Neural cell (in vitro differentiated cells): ENCODE measurements around the gene PIGM. TPM values are rescaled to one million over a fixed set of nuclear protein-coding genes. Genes with fewer than 3 reads are reported as not detected.

Source experiments
- H2AFZ ChIP-seq: fragments of 200-600, 300-800 bp; sonication (generic), shearing (Covaris generic); 2 replicates; pipeline ENCODE4 v1.6.0; 2014; ENCODE audit warnings: low read depth, mild to moderate bottlenecking, antibody characterized with exemption, low read length, moderate library complexity
- H3F3A ChIP-seq: fragments of 200-600 bp; shearing (Covaris generic); 2 replicates; pipeline ENCODE4 v1.6.1; 2016; ENCODE audit warnings: mild to moderate bottlenecking, moderate library complexity, mixed read lengths, antibody characterized with exemption, low read length; ENCODE audit not compliant: insufficient read depth, poor library complexity, severe bottlenecking
- H3K27ac ChIP-seq: fragments of 200-600, 300-800 bp; sonication (generic), shearing (Covaris generic); 2 replicates; pipeline ENCODE4 v1.5.1; 2014; ENCODE audit warnings: mild to moderate bottlenecking, low read length, moderate library complexity
- H3K27me3 ChIP-seq: fragments of 300-800, 200-600 bp; sonication (generic), shearing (Covaris generic); 2 replicates; pipeline ENCODE4 v1.6.0; 2014; ENCODE audit warnings: mild to moderate bottlenecking, low read depth, low read length, moderate library complexity; ENCODE audit not compliant: insufficient read depth
- H3K36me3 ChIP-seq: fragments of 300-800, 200-600 bp; sonication (generic), shearing (Covaris generic); 2 replicates; pipeline ENCODE4 v1.5.1; 2014; ENCODE audit warnings: mild to moderate bottlenecking, antibody characterized with exemption, low read length, moderate library complexity; ENCODE audit not compliant: insufficient read depth
- H3K4me2 ChIP-seq: fragments of 300-800, 200-600 bp; sonication (generic), shearing (Covaris generic); 2 replicates; pipeline ENCODE4 v1.6.0; 2014; ENCODE audit warnings: mild to moderate bottlenecking, low read length
- H3K4me3 ChIP-seq: fragments of 300-800, 200-600 bp; sonication (generic), shearing (Covaris generic); 2 replicates; pipeline ENCODE4 v1.5.1; 2014; ENCODE audit warnings: mild to moderate bottlenecking, low read length, moderate library complexity
- H3K79me2 ChIP-seq: fragments of 200-600 bp; shearing (Covaris generic); replicated peaks from 2 replicates; pipeline ENCODE4 v1.6.0; 2014; ENCODE audit warnings: mild to moderate bottlenecking, low read length, moderate library complexity; ENCODE audit not compliant: insufficient read depth
- H3K9ac ChIP-seq: fragments of 300-800, 200-600 bp; sonication (generic), shearing (Covaris generic); 2 replicates; pipeline ENCODE4 v1.6.1; 2016; ENCODE audit warnings: mild to moderate bottlenecking, low read length, mixed read lengths
- H3K9me2 ChIP-seq: fragments of 200-600 bp; shearing (Covaris generic); 2 replicates; pipeline ENCODE4 v1.6.1; 2016; ENCODE audit warnings: mild to moderate bottlenecking, low read length, mixed read lengths; ENCODE audit not compliant: insufficient read depth
- H3K9me3 ChIP-seq: fragments of 200-600, 300-800 bp; sonication (generic), shearing (Covaris generic); 2 replicates; pipeline ENCODE4 v1.6.1; 2016; ENCODE audit warnings: mild to moderate bottlenecking, mixed run types, low read length, moderate library complexity, mixed read lengths
- H4K20me1 ChIP-seq: fragments of 200-600 bp; shearing (Covaris generic); 2 replicates; pipeline ENCODE4 v1.6.1; 2016; ENCODE audit warnings: mild to moderate bottlenecking, mixed run types; ENCODE audit not compliant: insufficient read depth
- CTCF ChIP-seq: fragments of 450-650 bp; IDR thresholded peaks from 2 replicates; pipeline ENCODE4 v1.5.1; 2014; ENCODE audit warnings: antibody characterized with exemption, mild to moderate bottlenecking, moderate library complexity; ENCODE audit not compliant: poor library complexity, severe bottlenecking
- EP300 ChIP-seq: fragments of 450-650 bp; conservative IDR thresholded peaks from 2 replicates; pipeline ENCODE4 v1.6.1; 2014; ENCODE audit warnings: antibody characterized with exemption, mild to moderate bottlenecking, moderate library complexity; ENCODE audit not compliant: poor library complexity, severe bottlenecking
- EZH2 ChIP-seq: fragments of 200-600, 300-800 bp; shearing (Covaris generic), sonication (generic); IDR thresholded peaks from 2 replicates; pipeline ENCODE4 v1.6.1; 2014; ENCODE audit warnings: antibody characterized with exemption, low read length, borderline replicate concordance, mild to moderate bottlenecking; ENCODE audit not compliant: insufficient read depth, poor library complexity, severe bottlenecking
- MXI1 ChIP-seq: fragments of 450-650 bp; conservative IDR thresholded peaks from 2 replicates; pipeline ENCODE4 v1.6.1; 2014; ENCODE audit warnings: antibody characterized with exemption, mild to moderate bottlenecking; ENCODE audit not compliant: poor library complexity, severe bottlenecking
- POLR2AphosphoS5 ChIP-seq: IDR thresholded peaks from 2 replicates; pipeline ENCODE4 v1.6.1; 2012
- RAD21 ChIP-seq: fragments of 450-650 bp; conservative IDR thresholded peaks from 2 replicates; pipeline ENCODE4 v1.6.1; 2014; ENCODE audit warnings: antibody characterized with exemption, mild to moderate bottlenecking, moderate library complexity
- REST ChIP-seq: IDR thresholded peaks from 2 replicates; pipeline ENCODE4 v1.6.1; 2012; ENCODE audit warnings: borderline replicate concordance
- SMC3 ChIP-seq: fragments of 450-650 bp; conservative IDR thresholded peaks from 2 replicates; pipeline ENCODE4 v1.6.1; 2014; ENCODE audit warnings: antibody characterized with exemption, mild to moderate bottlenecking, moderate library complexity; ENCODE audit not compliant: poor library complexity
- TAF1 ChIP-seq: IDR thresholded peaks from 2 replicates; pipeline ENCODE4 v1.6.1; 2012; ENCODE audit warnings: low read depth
- polyA plus RNA-seq: library from polyadenylated mRNA; depleted of rRNA; stranded (reverse); fragments of >200 nt; gene quantifications from 2 replicates; pipeline ENCODE4 v1.2.3, GENCODE V29; 2014

Gene PIGM
- polyA plus RNA-seq, 1 donor from 2014 or later = 3.8 TPM

- TF ChIP-seq RAD21 (no peak), REST (no peak)
- Histone ChIP-seq H3K4me3 (no peak overlapping the region), H3K79me2 (no peaks in the 10 kb centered on the region), H3K36me3 (no peaks in the 10 kb centered on the region), H2AFZ (no peak overlapping the region), H3K4me2 (no peak overlapping the region), H3F3A (no peaks in the 10 kb centered on the region), H3K27me3 (no peaks in the 10 kb centered on the region), H3K9me2 (no peaks in the 10 kb centered on the region), H3K9me3 (no peaks in the 10 kb centered on the region), H3K9ac (no peak overlapping the region), H3K27ac (no peak overlapping the region), H4K20me1 (no peaks in the 10 kb centered on the region)
Observed at GRCh38 chr1:160004425-160004824, 27.4 kb downstream of the PIGM start.

GRCh38 chr1:160004001-160004400 lies 27.8 kb downstream of the PIGM start:
- H2AFZ ChIP-seq = no peak overlapping the region
- H3K27ac ChIP-seq = no peak overlapping the region
- no peaks in the 10 kb centered on the region for H3K36me3 ChIP-seq
- no peak overlapping the region for H3K4me2 ChIP-seq
- H3F3A ChIP-seq = no peaks in the 10 kb centered on the region
- H4K20me1 ChIP-seq = no peaks in the 10 kb centered on the region
- H3K79me2 ChIP-seq = no peaks in the 10 kb centered on the region
- no peak overlapping the region for H3K9ac ChIP-seq
- no peak for TF ChIP-seq MXI1
- TF ChIP-seq REST = no peak
- TF ChIP-seq EP300 = no peak
- TF ChIP-seq RAD21 = no peak
- no peak overlapping the region for H3K4me3 ChIP-seq
- H3K27me3 ChIP-seq = no peaks in the 10 kb centered on the region
- H3K9me3 ChIP-seq = no peaks in the 10 kb centered on the region
- H3K9me2 ChIP-seq = no peaks in the 10 kb centered on the region

- no peak overlapping the region for H2AFZ ChIP-seq
- H3K9ac ChIP-seq = no peak overlapping the region
- no peak overlapping the region for H3K4me2 ChIP-seq
- H4K20me1 ChIP-seq = no peaks in the 10 kb centered on the region
- no peaks in the 10 kb centered on the region for H3F3A ChIP-seq
- no peaks in the 10 kb centered on the region for H3K27me3 ChIP-seq
- no peak overlapping the region for H3K4me3 ChIP-seq
- TF ChIP-seq REST (no peak), EP300 (no peak), TAF1 (no peak), POLR2AphosphoS5 (no peak), MXI1 (no peak), CTCF (no peak), EZH2 (no peak), SMC3 (no peak), RAD21 (no peak)
- no peaks in the 10 kb centered on the region for H3K9me3 ChIP-seq
- H3K36me3 ChIP-seq = no peaks in the 10 kb centered on the region
- H3K79me2 ChIP-seq = no peaks in the 10 kb centered on the region
- H3K27ac ChIP-seq = no peak overlapping the region
- no peaks in the 10 kb centered on the region for H3K9me2 ChIP-seq
Observed at GRCh38 chr1:160001440-160001839, 30.4 kb downstream of the PIGM start.
